Measurements from ENCODE around the gene YTHDF1. TPM values are rescaled to one million over a fixed set of nuclear protein-coding genes. Genes with fewer than 3 reads are reported as not detected.

The YTHDF1 gene
- total RNA-seq, 1 donor from 2014 or later, result 59.0 TPM

DNA sequence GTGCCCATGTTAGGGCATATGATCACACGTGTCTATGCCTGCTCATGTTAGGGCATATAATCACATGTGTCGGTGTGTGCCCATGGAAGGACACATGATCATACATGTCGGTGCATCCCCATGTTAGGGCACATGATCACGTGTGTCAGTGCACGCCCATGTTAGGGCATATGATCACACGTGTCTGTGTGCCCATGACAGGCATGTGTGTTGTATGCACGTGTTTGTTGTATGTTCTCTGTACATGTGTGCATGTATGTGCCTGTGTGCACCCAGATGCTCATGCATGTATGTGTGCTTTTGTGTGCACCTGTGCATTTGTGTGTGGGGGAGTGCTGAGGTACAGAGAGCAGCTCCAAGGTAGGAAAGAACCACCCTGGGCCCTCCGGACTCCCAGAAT is 29.8 kb downstream of the YTHDF1 start:
- Mint-ChIP-seq H3K4me3 (no peak overlapping the region), H3K27ac (ENCODE audit: unreplicated experiment) (no peak overlapping the region), H3K9me3 (no peaks in the 10 kb centered on the region), H3K4me1 (peaks cover 18% of the 10 kb centered on the region), H3K27me3 (ENCODE audit: low read depth) (peaks cover 6% of the 10 kb centered on the region), H3K36me3 (ENCODE audit: low read depth) (no peaks in the 10 kb centered on the region)
- TF ChIP-seq, protein P1, sequence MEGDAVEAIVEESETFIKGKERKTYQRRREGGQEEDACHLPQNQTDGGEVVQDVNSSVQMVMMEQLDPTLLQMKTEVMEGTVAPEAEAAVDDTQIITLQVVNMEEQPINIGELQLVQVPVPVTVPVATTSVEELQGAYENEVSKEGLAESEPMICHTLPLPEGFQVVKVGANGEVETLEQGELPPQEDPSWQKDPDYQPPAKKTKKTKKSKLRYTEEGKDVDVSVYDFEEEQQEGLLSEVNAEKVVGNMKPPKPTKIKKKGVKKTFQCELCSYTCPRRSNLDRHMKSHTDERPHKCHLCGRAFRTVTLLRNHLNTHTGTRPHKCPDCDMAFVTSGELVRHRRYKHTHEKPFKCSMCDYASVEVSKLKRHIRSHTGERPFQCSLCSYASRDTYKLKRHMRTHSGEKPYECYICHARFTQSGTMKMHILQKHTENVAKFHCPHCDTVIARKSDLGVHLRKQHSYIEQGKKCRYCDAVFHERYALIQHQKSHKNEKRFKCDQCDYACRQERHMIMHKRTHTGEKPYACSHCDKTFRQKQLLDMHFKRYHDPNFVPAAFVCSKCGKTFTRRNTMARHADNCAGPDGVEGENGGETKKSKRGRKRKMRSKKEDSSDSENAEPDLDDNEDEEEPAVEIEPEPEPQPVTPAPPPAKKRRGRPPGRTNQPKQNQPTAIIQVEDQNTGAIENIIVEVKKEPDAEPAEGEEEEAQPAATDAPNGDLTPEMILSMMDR (conservative IDR thresholded peaks at IDR 0.05), result no peak
- no peak for DNase-seq (ENCODE audit: low read depth, low spot score)

DNA sequence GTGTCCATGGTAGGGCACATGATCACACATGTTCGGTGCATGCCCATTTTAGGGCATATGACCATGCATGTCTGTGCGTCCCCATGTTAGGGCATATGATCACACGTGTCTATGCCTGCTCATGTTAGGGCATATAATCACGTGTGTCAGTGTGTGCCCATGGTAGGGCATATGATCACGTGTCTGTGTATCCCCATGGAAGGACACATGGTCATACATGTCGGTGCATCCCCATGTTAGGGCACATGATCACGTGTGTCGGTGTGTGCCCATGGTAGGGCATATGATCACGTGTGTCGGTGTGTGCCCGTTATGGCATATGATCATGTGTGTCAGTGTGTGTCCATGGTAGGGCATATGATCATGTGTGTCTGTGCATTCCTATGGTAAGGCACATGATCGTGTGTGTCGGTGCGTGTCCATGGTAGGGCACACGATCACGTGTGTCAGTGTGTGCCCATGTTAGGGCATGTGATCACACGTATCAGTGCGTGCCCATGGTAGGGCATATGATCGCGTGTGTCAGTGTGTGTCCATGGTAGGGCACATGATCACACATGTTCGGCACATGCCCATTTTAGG is 30.6 kb downstream of the YTHDF1 start:
- Mint-ChIP-seq H3K27ac (ENCODE audit: unreplicated experiment) (no peak overlapping the region), H3K27me3 (ENCODE audit: low read depth) (peaks cover 8% of the 10 kb centered on the region), H3K9me3 (no peaks in the 10 kb centered on the region), H3K36me3 (ENCODE audit: low read depth) (no peaks in the 10 kb centered on the region), H3K4me1 (peaks cover 23% of the 10 kb centered on the region), H3K4me3 (no peak overlapping the region)
- no peak for DNase-seq (ENCODE audit: low read depth, low spot score)
- TF ChIP-seq, protein P1 (conservative IDR thresholded peaks at IDR 0.05), result no peak

DNA sequence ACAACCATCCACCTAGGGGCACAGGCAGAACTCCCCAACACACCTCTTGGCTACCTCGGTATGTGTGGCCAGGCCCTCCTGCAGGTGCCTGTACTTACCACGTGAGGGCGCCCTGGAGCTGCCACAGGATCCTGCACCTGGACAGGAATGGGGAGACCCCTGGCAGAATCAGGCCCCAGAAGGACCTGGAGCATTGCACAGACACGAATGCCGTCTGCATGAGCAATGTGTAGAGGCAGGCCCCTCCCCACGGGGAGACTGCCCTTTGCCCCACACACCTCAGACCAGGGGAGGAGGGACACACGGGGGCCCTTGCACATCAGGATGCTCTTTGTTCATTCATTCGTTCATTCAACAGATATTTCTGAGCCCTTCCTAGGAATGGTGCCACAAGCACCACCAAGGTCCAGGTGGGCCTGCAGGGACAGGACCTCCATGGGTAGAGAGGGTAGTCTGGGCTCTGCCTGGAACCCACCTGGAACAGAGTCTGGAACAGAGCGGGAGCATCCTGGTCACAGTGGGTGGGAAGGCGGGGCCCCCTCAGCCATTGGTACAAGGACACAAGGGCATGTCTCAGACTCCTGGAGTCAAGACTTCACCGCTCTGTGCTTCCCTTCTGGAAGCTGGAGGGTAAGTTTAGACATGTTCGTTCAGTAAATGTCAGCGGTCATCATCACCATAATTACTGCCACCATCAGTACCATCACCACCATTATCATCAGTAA is 32.3 kb downstream of the YTHDF1 start:
- peak; percentile 46 for DNase-seq (ENCODE audit: low read depth, low spot score)
- peaks cover 8% of the 10 kb centered on the region for H3K27me3 Mint-ChIP-seq (ENCODE audit: low read depth)

DNA sequence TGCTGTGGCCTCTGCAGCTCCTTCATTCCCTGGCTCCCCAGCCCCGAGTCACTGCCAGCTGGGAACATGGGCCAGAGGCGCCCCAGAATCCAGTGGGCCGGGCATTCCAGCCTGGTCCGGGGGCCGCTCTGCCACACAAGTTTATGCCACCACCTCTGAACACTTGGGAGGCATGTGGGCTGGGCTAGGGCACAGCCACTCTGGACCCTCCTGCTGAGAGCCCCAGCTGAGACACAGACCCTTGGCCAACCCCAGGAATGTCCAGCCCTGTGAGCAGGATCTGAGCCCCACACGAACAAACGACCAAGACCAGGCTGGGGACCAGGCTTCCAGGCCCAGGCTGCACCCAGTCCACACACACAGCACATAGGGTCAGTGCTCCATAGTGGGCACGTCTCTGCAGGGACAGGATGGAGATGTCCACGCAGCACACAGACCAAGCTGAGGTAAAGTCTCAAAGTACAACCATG is 33.0 kb downstream of the YTHDF1 start:
- no peaks in the 10 kb centered on the region for H3K36me3 Mint-ChIP-seq (ENCODE audit: low read depth)
- H3K9me3 Mint-ChIP-seq, result no peaks in the 10 kb centered on the region
- TF ChIP-seq, protein P1 (conservative IDR thresholded peaks at IDR 0.05), result no peak
- H3K27me3 Mint-ChIP-seq (ENCODE audit: low read depth), result peaks cover 11% of the 10 kb centered on the region
- H3K4me1 Mint-ChIP-seq, result peaks cover 23% of the 10 kb centered on the region
- no peak for DNase-seq (ENCODE audit: low read depth, low spot score)
- peak overlapping the region; percentile 38 for H3K4me3 Mint-ChIP-seq
- no peak overlapping the region for H3K27ac Mint-ChIP-seq (ENCODE audit: unreplicated experiment)

More for the DNA sequence above, 32.3 kb downstream of the YTHDF1 start:
- TF ChIP-seq, protein P1 (conservative IDR thresholded peaks at IDR 0.05), result peak; percentile 80
- Mint-ChIP-seq H3K4me1 (peaks cover 23% of the 10 kb centered on the region), H3K27ac (ENCODE audit: unreplicated experiment) (no peak overlapping the region), H3K9me3 (no peaks in the 10 kb centered on the region), H3K4me3 (peak overlapping the region; percentile 38), H3K36me3 (ENCODE audit: low read depth) (no peaks in the 10 kb centered on the region)

DNA sequence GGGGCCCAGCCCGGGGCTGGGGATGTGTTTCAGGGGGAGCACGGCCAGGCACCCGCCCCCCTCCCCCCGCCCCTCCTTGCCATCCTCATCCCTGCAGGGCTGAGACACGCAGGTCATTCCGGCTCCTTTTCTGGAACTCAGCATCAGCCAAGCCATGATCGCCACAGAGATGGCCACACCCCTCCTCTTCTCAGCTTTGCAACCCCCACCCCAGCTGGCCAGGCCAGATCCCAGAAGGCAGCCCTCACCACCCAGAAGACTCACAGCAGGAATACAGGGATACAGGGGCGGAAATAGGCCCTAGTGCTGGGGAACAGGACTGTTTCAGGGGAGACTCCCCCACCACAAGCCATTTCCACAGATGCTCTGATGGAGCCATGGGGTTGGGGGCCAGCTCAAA is 33.5 kb downstream of the YTHDF1 start:
- H3K27me3 Mint-ChIP-seq (ENCODE audit: low read depth), result peaks cover 14% of the 10 kb centered on the region
- H3K4me3 Mint-ChIP-seq, result peak overlapping the region; percentile 76
- TF ChIP-seq, protein P1 (conservative IDR thresholded peaks at IDR 0.05), result no peak
- H3K36me3 Mint-ChIP-seq (ENCODE audit: low read depth), result no peaks in the 10 kb centered on the region
- peaks cover 23% of the 10 kb centered on the region for H3K4me1 Mint-ChIP-seq
- no peak overlapping the region for H3K27ac Mint-ChIP-seq (ENCODE audit: unreplicated experiment)
- no peaks in the 10 kb centered on the region for H3K9me3 Mint-ChIP-seq
- DNase-seq (ENCODE audit: low read depth, low spot score), result no peak

All from neural crest cell (in vitro differentiated cells).